SK-N-SH (cell line): Measurements from ENCODE around the gene RIT1. TPM values are rescaled to one million over a fixed set of nuclear protein-coding genes. Genes with fewer than 3 reads are reported as not detected.

Experiments used
- CTCF ChIA-PET: fragments of 300-600, 350-600 bp; formaldehyde crosslinking; extraction: SDS; loops from one replicate; lab custom pipeline; 2021; lab: Yijun Ruan, JAX
- POLR2A ChIA-PET: fragments of 350-600 bp; sonication (Branson Sonifier 250); formaldehyde crosslinking; extraction: SDS; loops from one replicate; lab custom pipeline; 2020; ENCODE audit warnings: antibody characterized with exemption, inconsistent platforms; lab: Yijun Ruan, JAX
- DNase-seq: peaks from one replicate; pipeline ENCODE4 v3.0.0; 2012
- H2AFZ ChIP-seq: fragments of 200-600 bp; sonication (generic); 2 replicates; pipeline ENCODE4 v1.8.1; 2016; ENCODE audit warnings: antibody characterized with exemption, mild to moderate bottlenecking, low read depth
- H3F3A ChIP-seq: fragments of 200-600 bp; sonication (generic); replicated peaks from 2 replicates; pipeline ENCODE3; 2016; ENCODE audit warnings: antibody characterized with exemption, mild to moderate bottlenecking; ENCODE audit not compliant: insufficient read depth
- H3K27ac ChIP-seq, 2 experiments: fragments of 200-500 bp in 1 of 2; fragments of 200-600 bp in 1 of 2; sonication (Bioruptor generic) in 1 of 2; sonication (generic), shearing (Covaris generic) in 1 of 2; 2 replicates each; pipeline versions ENCODE4 v1.5.1 to v1.6.1; 2014 to 2016; ENCODE audit warnings: low read depth in 2 of 2, inconsistent platforms in 1 of 2, low read length in 1 of 2, mild to moderate bottlenecking in 1 of 2, mixed read lengths in 1 of 2
- H3K27me3 ChIP-seq: fragments of 200-600 bp; sonication (generic), shearing (Covaris generic); 2 replicates; pipeline ENCODE4 v1.6.1; 2016; ENCODE audit warnings: mixed run types; ENCODE audit not compliant: insufficient read depth
- H3K36me3 ChIP-seq, 2 experiments: fragments of 200-500 bp in 1 of 2; fragments of 200-600 bp in 1 of 2; sonication (Bioruptor generic) in 1 of 2; sonication (generic) in 1 of 2; replicated peaks in 1 of 2; 2 replicates each; pipeline versions ENCODE3 to v1.5.1; 2014 to 2016; ENCODE audit warnings: low read length in 1 of 2, mild to moderate bottlenecking in 1 of 2; ENCODE audit not compliant: insufficient read depth in 2 of 2, control insufficient read depth in 1 of 2
- H3K4me1 ChIP-seq, 2 experiments: fragments of 200-500 bp in 1 of 2; fragments of 200-600 bp in 1 of 2; sonication (Bioruptor generic) in 1 of 2; sonication (generic), shearing (Covaris generic) in 1 of 2; 2 replicates each; pipeline versions ENCODE4 v1.5.1 to v1.6.1; 2014 to 2016; ENCODE audit warnings: low read depth in 1 of 2, low read length in 1 of 2, mixed run types in 1 of 2; ENCODE audit not compliant: insufficient read depth in 2 of 2, control insufficient read depth in 1 of 2
- H3K4me2 ChIP-seq: fragments of 200-600 bp; sonication (generic), shearing (Covaris generic); 2 replicates; pipeline ENCODE4 v1.6.1; 2017; ENCODE audit warnings: mixed run types
- H3K4me3 ChIP-seq, 2 experiments: fragments of 200-500 bp in 1 of 2; fragments of 200-600 bp in 1 of 2; sonication (Bioruptor generic) in 1 of 2; sonication (generic), shearing (Covaris generic) in 1 of 2; 2 replicates each; pipeline versions ENCODE4 v1.5.1 to v1.8.1; 2014 to 2016; ENCODE audit warnings: low read depth in 2 of 2, inconsistent platforms in 1 of 2, low read length in 1 of 2, mild to moderate bottlenecking in 1 of 2, mixed read lengths in 1 of 2, moderate library complexity in 1 of 2
- H3K79me2 ChIP-seq: fragments of 200-600 bp; sonication (generic); 2 replicates; pipeline ENCODE4 v1.8.1; 2017; ENCODE audit warnings: mild to moderate bottlenecking; ENCODE audit not compliant: insufficient read depth
- H3K9ac ChIP-seq: fragments of 200-600 bp; sonication (generic); 2 replicates; pipeline ENCODE4 v1.6.1; 2017; ENCODE audit warnings: mixed run types
- H3K9me2 ChIP-seq: fragments of 200-600 bp; sonication (generic); 2 replicates; pipeline ENCODE4 v1.6.1; 2017; ENCODE audit warnings: mixed run types
- H3K9me3 ChIP-seq: fragments of 200-600 bp; sonication (generic); 2 replicates; pipeline ENCODE4 v1.6.1; 2017; ENCODE audit warnings: mixed run types, mild to moderate bottlenecking, moderate library complexity
- H4K20me1 ChIP-seq: fragments of 200-600 bp; sonication (generic); 2 replicates; pipeline ENCODE4 v1.6.1; 2017; ENCODE audit warnings: mild to moderate bottlenecking, mixed run types; ENCODE audit not compliant: insufficient read depth
- CHD2 ChIP-seq: fragments of 150-350 bp; IDR thresholded peaks from 2 replicates; pipeline ENCODE4 v1.6.1; 2018; ENCODE audit warnings: low read length; ENCODE audit not compliant: partially characterized antibody
- ELF1 ChIP-seq: IDR thresholded peaks from 2 replicates; pipeline ENCODE4 v1.4.0; 2012
- EP300 ChIP-seq, 2 experiments: IDR thresholded peaks; 2 replicates each; pipeline versions ENCODE4 v1.4.0 to v1.6.1; 2012; ENCODE audit warnings: borderline replicate concordance in 1 of 2, low read depth in 1 of 2, low read length in 1 of 2
- EZH2phosphoT487 ChIP-seq: fragments of 200-600 bp; sonication (generic); IDR thresholded peaks from 2 replicates; pipeline ENCODE4 v1.6.1; 2017; ENCODE audit warnings: low read depth, mixed run types, mild to moderate bottlenecking, antibody characterized with exemption, moderate library complexity, borderline replicate concordance
- FOSL2 ChIP-seq: IDR thresholded peaks from 2 replicates; pipeline ENCODE4 v1.4.0; 2012; ENCODE audit warnings: low read depth, mild to moderate bottlenecking, moderate library complexity, borderline replicate concordance
- FOXJ3 ChIP-seq: sonication (generic); formaldehyde crosslinking; IDR thresholded peaks from 2 replicates; pipeline ENCODE4 v1.5.1; 2020; ENCODE audit warnings: mild to moderate bottlenecking, missing genetic modification reagents
- FOXM1 ChIP-seq: IDR thresholded peaks from 2 replicates; pipeline ENCODE4 v1.4.0; 2012; ENCODE audit warnings: low read depth, mild to moderate bottlenecking
- GABPA ChIP-seq: IDR thresholded peaks from 2 replicates; pipeline ENCODE4 v1.4.0; 2012; ENCODE audit warnings: low read depth, mild to moderate bottlenecking
- GATA2 ChIP-seq: sonication (generic); formaldehyde crosslinking; IDR thresholded peaks from 2 replicates; pipeline ENCODE4 v1.5.0; 2020; ENCODE audit warnings: mild to moderate bottlenecking, missing genetic modification reagents
- IRF3 ChIP-seq: fragments of 150-350 bp; IDR thresholded peaks from 2 replicates; pipeline ENCODE4 v1.6.1; 2016; ENCODE audit warnings: mild to moderate bottlenecking, low read depth, low read length
- MXI1 ChIP-seq: IDR thresholded peaks from 2 replicates; pipeline ENCODE4 v1.6.1; 2012; ENCODE audit warnings: mild to moderate bottlenecking, low read depth, low read length, improper control_type of control experiment
- NRF1 ChIP-seq: IDR thresholded peaks from 2 replicates; pipeline ENCODE4 v1.6.1; 2012; ENCODE audit warnings: low read depth, mild to moderate bottlenecking, low read length
- RAD21 ChIP-seq: IDR thresholded peaks from 2 replicates; pipeline ENCODE4 v1.6.1; 2012; ENCODE audit warnings: mild to moderate bottlenecking, low read length
- RFX5 ChIP-seq: IDR thresholded peaks from 2 replicates; pipeline ENCODE4 v1.6.1; 2012; ENCODE audit warnings: mild to moderate bottlenecking, improper control_type of control experiment, low read length
- RXRA ChIP-seq: IDR thresholded peaks from 2 replicates; pipeline ENCODE4 v1.4.0; 2012; ENCODE audit warnings: low read depth, mild to moderate bottlenecking, borderline replicate concordance
- SIN3A ChIP-seq: IDR thresholded peaks from 2 replicates; pipeline ENCODE4 v1.6.1; 2012; ENCODE audit warnings: low read depth, mild to moderate bottlenecking, low read length, moderate library complexity, borderline replicate concordance
- TAF1 ChIP-seq: IDR thresholded peaks from 2 replicates; pipeline ENCODE4 v1.6.1; 2012; ENCODE audit warnings: low read depth, mild to moderate bottlenecking, low read length, moderate library complexity, borderline replicate concordance
- TEAD4 ChIP-seq: IDR thresholded peaks from 2 replicates; pipeline ENCODE4 v1.4.0; 2012; ENCODE audit warnings: mild to moderate bottlenecking, borderline replicate concordance; ENCODE audit not compliant: insufficient read depth
- USF2 ChIP-seq: fragments of 150-350 bp; IDR thresholded peaks from 2 replicates; pipeline ENCODE4 v1.6.1; 2017; ENCODE audit warnings: antibody characterized with exemption, low read length, low read depth, borderline replicate concordance
- ZBTB33 ChIP-seq: IDR thresholded peaks from 2 replicates; pipeline ENCODE4 v1.4.0; 2012; ENCODE audit warnings: low read depth, borderline replicate concordance
- WGBS: methylation state at CpG from one replicate; pipeline ENCODE4 v1.1.6; 2017; ENCODE audit warnings: low lambda C conversion rate; 5-methylcytosine and 5-hydroxymethylcytosine counted together
- polyA plus RNA-seq, 3 experiments: library from polyadenylated mRNA; depleted of rRNA; stranded (reverse); fragments of >200 nt; gene quantifications; 2 replicates each; pipeline ENCODE4 v1.2.3, GENCODE V29; 2012

RIT1 gene
- polyA plus RNA-seq, 1 of the 3 experiments (the other 2 are of a cell fraction), result 28.8 TPM

- no peak for DNase-seq
- H2AFZ ChIP-seq, result no peak overlapping the region
- no peak overlapping the region for H3K4me2 ChIP-seq
- H3K27ac ChIP-seq, result no peak overlapping the region
- H3K9ac ChIP-seq, result no peak overlapping the region
- H3K79me2 ChIP-seq, result peaks cover 52% of the 10 kb centered on the region
- no peaks in the 10 kb centered on the region for H3K9me2 ChIP-seq
- H3K4me1 ChIP-seq, result no peaks in the 10 kb centered on the region
- POLR2A ChIA-PET, result interaction anchor here (0.7 to 1.1 kb wide), 3 partner anchors 12 to 767 kb away, joined by 3 to 4 read pairs (median 4); partner anchors contain the start of gene KHDC4
- H4K20me1 ChIP-seq, result peaks cover 6% of the 10 kb centered on the region; the same call in 1 of the 2 replicates
- no peak overlapping the region for H3K4me3 ChIP-seq
- H3F3A ChIP-seq, result peaks cover 66% of the 10 kb centered on the region
- WGBS, result 63% methylated on average over 3 of the region's 3 CpGs
- H3K36me3 ChIP-seq, result peaks cover 78 to 89% of the 10 kb centered on the region in 2 experiments
- H3K9me3 ChIP-seq, result no peaks in the 10 kb centered on the region
- H3K27me3 ChIP-seq, result no peaks in the 10 kb centered on the region
- CTCF ChIA-PET, result no interaction called here
- TF ChIP-seq RXRA (no peak), USF2 (no peak), IRF3 (no peak), EP300 (IDR thresholded peaks at IDR 0.05; ENCODE audit: borderline replicate concordance in 1 of 2, low read depth in 1 of 2, low read length in 1 of 2) (no peak), GATA2 (CRISPR knock-in tag) (no peak), RAD21 (no peak), CHD2 (no peak), RFX5 (no peak), FOSL2 (no peak), MXI1 (no peak), FOXM1 (no peak), FOXJ3 (no peak), ZBTB33 (no peak), EZH2phosphoT487 (no peak), GABPA (no peak), NRF1 (no peak), ELF1 (no peak), TAF1 (no peak), TEAD4 (no peak), SIN3A (no peak)
These were observed 7.5 kb upstream of the RIT1 start for GRCh38 chr1:155918660-155919059.
